ENCODE measurements around the gene CCNI. TPM values are rescaled to one million over a fixed set of nuclear protein-coding genes. Genes with fewer than 3 reads are reported as not detected.

CCNI gene
- polyA plus RNA-seq, 1 experiment: 85.1 TPM

DNA sequence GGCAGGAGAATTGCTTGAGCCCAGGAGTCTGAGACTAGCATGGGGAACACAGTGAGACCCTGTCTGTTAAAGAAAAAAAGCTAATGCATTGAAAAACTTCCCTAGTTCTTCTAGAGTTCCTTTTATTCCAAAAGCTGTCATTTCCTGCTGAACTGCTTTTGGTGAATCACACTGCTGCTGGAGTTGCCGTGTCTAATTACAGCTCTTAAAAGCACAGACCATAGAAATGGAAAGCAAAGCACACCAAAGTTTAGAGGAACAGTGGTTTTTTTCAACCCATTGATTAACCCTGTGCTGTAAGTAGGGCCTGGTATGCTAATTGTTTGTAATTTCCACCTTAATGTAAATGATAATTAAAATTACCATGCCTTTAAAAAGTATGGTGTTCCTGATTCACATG lies 73.9 kb downstream of the CCNI start:
- DNase-seq (ENCODE audit: low read depth): no peak
- ChIA-PET CTCF (no interaction called here), POLR2A (interaction anchor here (0.5 to 0.9 kb wide), 3 partner anchors 20 to 36 kb away, joined by 3 read pairs; no protein-coding TSS in a partner anchor)
- TF ChIP-seq, protein P1, sequence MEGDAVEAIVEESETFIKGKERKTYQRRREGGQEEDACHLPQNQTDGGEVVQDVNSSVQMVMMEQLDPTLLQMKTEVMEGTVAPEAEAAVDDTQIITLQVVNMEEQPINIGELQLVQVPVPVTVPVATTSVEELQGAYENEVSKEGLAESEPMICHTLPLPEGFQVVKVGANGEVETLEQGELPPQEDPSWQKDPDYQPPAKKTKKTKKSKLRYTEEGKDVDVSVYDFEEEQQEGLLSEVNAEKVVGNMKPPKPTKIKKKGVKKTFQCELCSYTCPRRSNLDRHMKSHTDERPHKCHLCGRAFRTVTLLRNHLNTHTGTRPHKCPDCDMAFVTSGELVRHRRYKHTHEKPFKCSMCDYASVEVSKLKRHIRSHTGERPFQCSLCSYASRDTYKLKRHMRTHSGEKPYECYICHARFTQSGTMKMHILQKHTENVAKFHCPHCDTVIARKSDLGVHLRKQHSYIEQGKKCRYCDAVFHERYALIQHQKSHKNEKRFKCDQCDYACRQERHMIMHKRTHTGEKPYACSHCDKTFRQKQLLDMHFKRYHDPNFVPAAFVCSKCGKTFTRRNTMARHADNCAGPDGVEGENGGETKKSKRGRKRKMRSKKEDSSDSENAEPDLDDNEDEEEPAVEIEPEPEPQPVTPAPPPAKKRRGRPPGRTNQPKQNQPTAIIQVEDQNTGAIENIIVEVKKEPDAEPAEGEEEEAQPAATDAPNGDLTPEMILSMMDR (IDR thresholded peaks at IDR 0.05; ENCODE audit: insufficient read depth, low read depth, low read length): no peak
- no peaks in the 10 kb centered on the region for H3K27me3 ChIP-seq (ENCODE audit: control insufficient read depth, insufficient read depth, low read length)
- H3K36me3 ChIP-seq (ENCODE audit: control insufficient read depth, insufficient read depth, low read length): peaks cover 29% of the 10 kb centered on the region
- H3K4me3 ChIP-seq (ENCODE audit: low read depth, low read length): no peak overlapping the region

DNA sequence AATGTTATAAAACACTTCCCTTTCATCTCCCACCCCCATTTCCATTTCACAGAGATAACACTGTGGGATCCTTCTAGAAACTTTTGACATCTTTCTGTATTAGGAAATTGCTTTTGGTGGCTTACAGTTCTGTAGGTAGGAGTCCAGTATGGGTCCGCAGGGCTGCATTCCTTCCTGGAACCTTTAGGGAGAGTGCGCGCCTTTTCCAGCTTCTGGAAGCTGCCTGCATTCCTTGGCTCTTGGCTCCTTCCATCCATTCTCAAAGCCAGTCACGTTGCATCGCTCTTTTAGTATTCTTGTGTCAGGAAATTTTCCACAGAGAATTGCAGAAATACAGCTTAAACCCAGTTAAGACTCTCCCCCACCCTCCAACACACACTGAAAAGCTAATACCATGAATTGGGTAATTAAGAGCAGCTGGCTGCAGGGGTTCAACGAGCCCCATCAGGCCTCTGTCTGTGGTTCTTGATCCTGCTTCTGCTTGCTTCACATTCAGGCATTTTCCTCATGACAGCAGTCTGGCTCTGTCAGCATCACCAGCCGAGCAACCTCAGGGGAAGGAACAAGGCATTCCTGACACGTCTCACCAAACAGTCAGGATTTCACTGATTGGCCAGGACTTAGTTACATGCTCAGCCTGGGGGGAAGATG lies 77.4 kb downstream of the CCNI start:
- no peaks in the 10 kb centered on the region for H3K27me3 ChIP-seq (ENCODE audit: control insufficient read depth, insufficient read depth, low read length)
- POLR2A ChIA-PET: interaction anchor here (0.6 kb wide), 1 partner anchor 119 kb away, joined by 3 read pairs; no protein-coding TSS in a partner anchor
- H3K4me3 ChIP-seq (ENCODE audit: low read depth, low read length): no peak overlapping the region
- TF ChIP-seq, protein P1 (IDR thresholded peaks at IDR 0.05; ENCODE audit: insufficient read depth, low read depth, low read length): no peak
- H3K36me3 ChIP-seq (ENCODE audit: control insufficient read depth, insufficient read depth, low read length): peaks cover 28% of the 10 kb centered on the region
- CTCF ChIA-PET: interaction anchor here (0.9 kb wide), 1 partner anchor 11 kb away, joined by 3 read pairs; no protein-coding TSS in a partner anchor
- DNase-seq (ENCODE audit: low read depth): no peak

DNA sequence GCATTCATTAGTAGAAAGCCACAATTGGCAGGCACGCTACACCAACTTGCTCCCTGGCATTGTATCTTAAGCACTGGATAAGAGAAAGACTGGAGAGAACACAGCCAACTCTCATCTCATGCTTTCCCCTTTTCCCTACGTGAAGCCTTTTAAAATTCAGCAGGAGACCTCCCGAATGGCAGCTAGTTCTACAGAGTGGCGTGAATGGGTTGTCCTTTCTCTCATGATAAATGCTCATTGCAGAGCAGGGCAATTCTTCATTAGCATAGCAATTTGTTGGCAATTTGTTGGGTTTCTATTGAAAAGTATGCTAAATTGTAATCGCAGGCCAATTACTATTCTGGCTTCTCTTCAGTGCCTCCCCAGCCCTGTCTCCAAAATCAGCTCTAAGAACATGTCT lies 78.3 kb downstream of the CCNI start:
- TF ChIP-seq, protein P1 (IDR thresholded peaks at IDR 0.05; ENCODE audit: insufficient read depth, low read depth, low read length): no peak
- H3K4me3 ChIP-seq (ENCODE audit: low read depth, low read length): no peak overlapping the region
- ChIA-PET CTCF (no interaction called here), POLR2A (no interaction called here)
- DNase-seq (ENCODE audit: low read depth): no peak
- no peaks in the 10 kb centered on the region for H3K27me3 ChIP-seq (ENCODE audit: control insufficient read depth, insufficient read depth, low read length)
- peaks cover 26% of the 10 kb centered on the region for H3K36me3 ChIP-seq (ENCODE audit: control insufficient read depth, insufficient read depth, low read length)

Other genes starting within 250 kb of the CCNI start
- gene SOWAHB, start 177.8 kb downstream of the CCNI start, polyA plus RNA-seq (2011; rRNA removed): 0.02 and 0.04 TPM in 2 replicates
- 346 and 638 TPM in 2 replicates for gene SEPTIN11, start 126.2 kb downstream of the CCNI start, polyA plus RNA-seq (2011; rRNA removed)
- gene CCNG2, start 81.2 kb upstream of the CCNI start, polyA plus RNA-seq (2011; rRNA removed): 9.0 and 24.4 TPM in 2 replicates